ENCODE results near the gene PPP2R2D.

DNA sequence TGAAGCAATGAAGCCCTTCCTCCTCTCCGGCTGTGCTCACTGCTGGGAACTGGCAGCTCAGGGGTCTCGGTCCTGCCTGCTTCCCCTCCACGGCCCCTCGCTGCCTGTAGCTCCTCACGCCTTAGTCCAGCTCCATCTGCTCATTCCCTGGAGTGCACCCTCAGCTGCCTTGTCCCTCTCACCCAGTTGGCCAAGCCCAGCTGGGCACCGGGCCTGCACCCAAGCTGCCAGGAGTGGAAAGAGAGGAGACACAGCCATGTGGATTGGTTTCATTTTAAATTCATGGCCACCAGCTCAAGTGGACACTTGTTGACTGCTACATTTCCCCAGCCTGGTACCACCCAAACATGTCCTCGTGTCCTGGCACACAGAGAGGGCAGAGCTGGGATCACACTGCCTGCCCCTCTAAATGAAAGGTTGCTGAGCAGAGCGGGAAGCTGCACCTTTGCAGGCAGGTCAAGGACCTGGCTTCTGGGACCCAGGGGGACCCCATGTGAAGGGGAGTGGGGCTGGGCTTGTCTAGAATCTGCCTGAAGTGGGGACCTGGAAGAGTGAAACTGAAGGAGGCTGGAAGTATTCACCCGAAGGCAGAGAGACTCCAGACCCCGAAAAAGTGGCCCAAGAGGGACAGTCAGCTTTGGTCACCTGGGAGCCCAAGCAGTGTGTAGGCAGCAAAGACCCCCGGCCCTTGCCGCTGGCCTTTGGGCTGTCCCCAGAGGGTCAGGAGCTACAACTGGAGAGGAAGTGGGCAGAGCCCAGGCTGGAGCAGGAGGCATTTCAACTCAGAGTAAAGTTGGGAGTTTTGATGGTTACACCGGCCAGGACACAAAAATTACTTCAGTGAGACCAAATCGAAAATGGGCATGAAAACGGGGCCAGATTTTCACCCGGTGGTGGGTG, 95.9 kb downstream of the PPP2R2D start:
- TF ChIP-seq POLR2A (IDR thresholded peaks at IDR 0.05; ENCODE audit: low read length) (no peak), GATA1 (IDR thresholded peaks at IDR 0.05; ENCODE audit: low read depth, low read length) (no peak)
